OCI-LY3 (cell line): ENCODE measurements around the gene SDK2.

Source experiments
- CTCF ChIP-seq: fragments of 200-600, 300-600 bp; sonication (generic); IDR thresholded peaks from 2 replicates; pipeline ENCODE4 v1.5.1; 2014; ENCODE audit warnings: antibody characterized with exemption, low read length, low read depth
- EZH2phosphoT487 ChIP-seq: fragments of 200-600 bp; shearing (Covaris generic); IDR thresholded peaks from 2 replicates; pipeline ENCODE4 v1.6.1; 2018; ENCODE audit warnings: antibody characterized with exemption, mixed run types, low read depth

- TF ChIP-seq CTCF = no peak
- no peak for TF ChIP-seq EZH2phosphoT487
Measured at GRCh38 chr17:73397856-73398540, 246.2 kb downstream of the SDK2 start.
